ENCODE data around the gene PFKP. TPM values are rescaled to one million over a fixed set of nuclear protein-coding genes. Genes with fewer than 3 reads are reported as not detected.

PFKP gene
- total RNA-seq, 1 donor from 2014 or later = 55.2 TPM

- TF ChIP-seq CTCF (IDR thresholded peaks at IDR 0.05) (no peak), EZH2 (IDR thresholded peaks at IDR 0.05) (no peak), EZH2phosphoT487 (IDR thresholded peaks at IDR 0.05) (no peak)
- no peaks in the 10 kb centered on the region for H3K79me2 ChIP-seq (ENCODE audit: low read depth)
- no peak overlapping the region for H3K9ac ChIP-seq
- no peak overlapping the region for H3K27ac Mint-ChIP-seq
- no peak overlapping the region for H2AFZ ChIP-seq (replicated peaks)
- no peaks in the 10 kb centered on the region for H4K20me1 ChIP-seq (ENCODE audit: low read depth)
- H3K27ac ChIP-seq = no peak overlapping the region
- no peak for DNase-seq (ENCODE audit: low spot score)
- no peaks in the 10 kb centered on the region for H3K9me3 Mint-ChIP-seq
- no peak overlapping the region for H3K4me2 ChIP-seq
- no peak overlapping the region for H3K4me3 ChIP-seq
- no peaks in the 10 kb centered on the region for H3K27me3 ChIP-seq
- H3K27me3 Mint-ChIP-seq (ENCODE audit: insufficient read depth, low read depth) = no peaks in the 10 kb centered on the region
- H3K9me3 ChIP-seq (ENCODE audit: low read depth) = no peaks in the 10 kb centered on the region
- H3K4me3 Mint-ChIP-seq = no peak overlapping the region
- H3F3A ChIP-seq (ENCODE audit: low read depth) = no peaks in the 10 kb centered on the region
- H3K4me1 Mint-ChIP-seq = peaks cover 7% of the 10 kb centered on the region
- H3K36me3 ChIP-seq = no peaks in the 10 kb centered on the region
- H3K4me1 ChIP-seq = peaks cover 13% of the 10 kb centered on the region
- peaks cover 15% of the 10 kb centered on the region for H3K36me3 Mint-ChIP-seq
These were observed 60.6 kb downstream of the PFKP start for GRCh38 chr10:3127921-3128320.

GRCh38 chr10:3128379-3129130 is 61.2 kb downstream of the PFKP start:
- no peak overlapping the region for H3K27ac ChIP-seq
- H3K9me3 ChIP-seq (ENCODE audit: low read depth) = no peaks in the 10 kb centered on the region
- no peaks in the 10 kb centered on the region for H3K79me2 ChIP-seq (ENCODE audit: low read depth)
- H3K4me1 ChIP-seq = peaks cover 13% of the 10 kb centered on the region
- H3K36me3 Mint-ChIP-seq = peaks cover 17% of the 10 kb centered on the region
- no peak overlapping the region for H2AFZ ChIP-seq (replicated peaks)
- H4K20me1 ChIP-seq (ENCODE audit: low read depth) = no peaks in the 10 kb centered on the region
- H3K27me3 Mint-ChIP-seq (ENCODE audit: insufficient read depth, low read depth) = no peaks in the 10 kb centered on the region
- H3K4me3 ChIP-seq = no peak overlapping the region
- TF ChIP-seq EZH2phosphoT487 (IDR thresholded peaks at IDR 0.05) = no peak
- no peak for TF ChIP-seq EZH2 (IDR thresholded peaks at IDR 0.05)
- TF ChIP-seq CTCF (IDR thresholded peaks at IDR 0.05) = no peak
- no peaks in the 10 kb centered on the region for H3K27me3 ChIP-seq
- H3K4me3 Mint-ChIP-seq = no peak overlapping the region
- no peak overlapping the region for H3K27ac Mint-ChIP-seq
- H3F3A ChIP-seq (ENCODE audit: low read depth) = no peaks in the 10 kb centered on the region
- no peak overlapping the region for H3K4me2 ChIP-seq
- H3K36me3 ChIP-seq = no peaks in the 10 kb centered on the region
- no peaks in the 10 kb centered on the region for H3K9me3 Mint-ChIP-seq
- no peak for DNase-seq (ENCODE audit: low spot score)
- no peak overlapping the region for H3K9ac ChIP-seq
- peaks cover 7% of the 10 kb centered on the region for H3K4me1 Mint-ChIP-seq

- H3K36me3 Mint-ChIP-seq = peaks cover 23% of the 10 kb centered on the region
- Histone ChIP-seq H3K4me3 (no peak overlapping the region), H2AFZ (replicated peaks) (no peak overlapping the region), H3K79me2 (ENCODE audit: low read depth) (no peaks in the 10 kb centered on the region), H3K27ac (no peak overlapping the region), H3K9ac (no peak overlapping the region), H4K20me1 (ENCODE audit: low read depth) (no peaks in the 10 kb centered on the region), H3K9me3 (ENCODE audit: low read depth) (no peaks in the 10 kb centered on the region), H3K4me2 (no peak overlapping the region), H3K27me3 (no peaks in the 10 kb centered on the region), H3K4me1 (peaks cover 13% of the 10 kb centered on the region), H3F3A (ENCODE audit: low read depth) (no peaks in the 10 kb centered on the region), H3K36me3 (no peaks in the 10 kb centered on the region)
- H3K27ac Mint-ChIP-seq = no peak overlapping the region
- TF ChIP-seq EZH2phosphoT487 (IDR thresholded peaks at IDR 0.05) = no peak
- TF ChIP-seq EZH2 (IDR thresholded peaks at IDR 0.05) = no peak
- TF ChIP-seq CTCF (IDR thresholded peaks at IDR 0.05) = no peak
- H3K4me1 Mint-ChIP-seq = peaks cover 7% of the 10 kb centered on the region
- H3K9me3 Mint-ChIP-seq = no peaks in the 10 kb centered on the region
- H3K4me3 Mint-ChIP-seq = no peak overlapping the region
- DNase-seq (ENCODE audit: low spot score) = no peak
- no peaks in the 10 kb centered on the region for H3K27me3 Mint-ChIP-seq (ENCODE audit: insufficient read depth, low read depth)
These were observed 62.4 kb downstream of the PFKP start for GRCh38 chr10:3129581-3130340.

All from neural progenitor cell (in vitro differentiated cells).